Adipocyte (in vitro differentiated cells): Measurements from ENCODE around the gene TSHZ3.

Experiments
- DNase-seq: peaks from one replicate; pipeline ENCODE4 v3.0.0-alpha.2; 2015; ENCODE audit warnings: low read depth
- H3K27me3 ChIP-seq: replicated peaks from 2 replicates; pipeline ENCODE4 v1.7.0; 2013; ENCODE audit warnings: mild to moderate bottlenecking, low read length, moderate library complexity; ENCODE audit not compliant: control insufficient read depth, insufficient read depth
- H3K36me3 ChIP-seq: 2 replicates; pipeline ENCODE4 v1.7.0; 2013; ENCODE audit warnings: low read length, mild to moderate bottlenecking, moderate library complexity; ENCODE audit not compliant: control insufficient read depth, insufficient read depth, severe bottlenecking
- H3K4me1 ChIP-seq: 2 replicates; pipeline ENCODE4 v1.7.0; 2013; ENCODE audit warnings: mild to moderate bottlenecking, low read length, moderate library complexity; ENCODE audit not compliant: control insufficient read depth, insufficient read depth
- H3K4me3 ChIP-seq: 2 replicates; pipeline ENCODE4 v1.7.0; 2013; ENCODE audit warnings: mild to moderate bottlenecking, low read length, moderate library complexity
- H3K9ac ChIP-seq: 2 replicates; pipeline ENCODE4 v1.7.0; 2013; ENCODE audit warnings: mild to moderate bottlenecking, low read length, moderate library complexity
- H3K9me3 ChIP-seq: 2 replicates; pipeline ENCODE4 v1.7.0; 2013; ENCODE audit warnings: mild to moderate bottlenecking, low read length, moderate library complexity; ENCODE audit not compliant: control insufficient read depth

TSHZ3 gene

DNA sequence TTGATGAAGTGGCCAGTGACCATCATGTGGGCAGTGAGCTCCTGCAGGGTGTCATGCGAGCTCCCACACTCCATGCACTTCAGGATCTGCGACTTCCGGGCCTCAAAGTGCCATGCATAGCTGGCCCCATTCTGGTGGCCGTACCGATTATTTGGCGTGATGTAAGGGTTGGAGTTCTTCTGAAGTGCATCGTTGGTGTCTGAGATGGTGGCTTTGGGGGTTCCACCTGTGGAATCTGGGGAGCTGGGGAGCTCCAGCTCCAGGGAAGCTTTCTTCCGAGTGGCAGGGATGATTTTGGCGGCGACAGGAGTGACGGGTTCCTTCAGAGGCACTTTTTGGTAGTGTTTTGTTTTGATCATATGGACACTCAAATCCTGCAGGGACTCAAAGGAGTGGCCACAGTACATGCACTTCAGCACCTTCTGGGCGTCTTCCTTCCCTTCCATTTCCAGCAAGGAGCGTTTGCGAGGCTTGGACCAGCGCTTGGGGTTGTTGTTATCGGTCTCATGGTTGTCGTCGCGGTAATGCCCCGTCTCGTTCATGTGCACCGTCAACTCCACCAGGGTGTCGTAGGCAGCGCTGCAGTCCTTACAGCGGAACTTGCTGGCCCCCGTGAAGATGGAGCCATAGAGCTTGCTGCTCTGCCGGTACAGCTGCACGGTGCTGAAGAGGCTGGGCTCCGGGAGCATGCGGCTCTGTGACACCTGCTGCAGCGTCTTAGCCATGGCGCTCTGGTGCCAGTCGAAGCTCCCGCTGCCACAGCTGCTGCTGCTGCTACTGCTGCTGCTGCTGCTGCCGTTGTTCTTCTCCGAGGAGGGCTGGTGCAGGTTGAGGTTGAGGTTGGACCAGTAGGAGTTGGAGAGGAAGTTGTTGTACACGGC is 70.4 kb downstream of the TSHZ3 start:
- no peaks in the 10 kb centered on the region for H3K9me3 ChIP-seq
- H3K4me1 ChIP-seq = no peaks in the 10 kb centered on the region
- H3K9ac ChIP-seq = no peak overlapping the region
- peaks cover 34% of the 10 kb centered on the region for H3K36me3 ChIP-seq
- no peak overlapping the region for H3K4me3 ChIP-seq
- H3K27me3 ChIP-seq = no peaks in the 10 kb centered on the region
- DNase-seq = no peak

DNA sequence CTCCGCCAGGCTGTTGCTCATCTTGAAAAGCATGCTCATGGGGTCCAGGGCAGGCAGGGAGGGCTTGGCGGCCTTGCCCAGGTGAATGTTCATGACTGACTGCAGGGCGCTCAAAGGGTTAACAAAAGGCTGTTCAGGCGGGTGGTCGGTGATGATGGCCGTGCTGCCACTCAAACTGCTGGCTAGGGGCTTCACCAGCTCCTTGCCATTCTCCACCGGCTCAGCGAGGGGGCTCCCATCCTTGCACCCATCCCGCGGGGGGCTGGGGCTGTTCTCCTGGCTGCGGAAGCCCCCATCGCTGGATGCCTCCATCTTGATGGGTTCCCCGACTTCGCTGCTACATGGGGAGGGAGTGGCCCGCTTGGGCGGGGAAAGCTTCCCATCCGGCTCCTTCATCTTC is 71.7 kb downstream of the TSHZ3 start:
- DNase-seq = no peak
- H3K36me3 ChIP-seq = peaks cover 34% of the 10 kb centered on the region
- no peak overlapping the region for H3K9ac ChIP-seq
- no peak overlapping the region for H3K4me3 ChIP-seq
- no peaks in the 10 kb centered on the region for H3K9me3 ChIP-seq
- H3K4me1 ChIP-seq = no peaks in the 10 kb centered on the region
- no peaks in the 10 kb centered on the region for H3K27me3 ChIP-seq

DNA sequence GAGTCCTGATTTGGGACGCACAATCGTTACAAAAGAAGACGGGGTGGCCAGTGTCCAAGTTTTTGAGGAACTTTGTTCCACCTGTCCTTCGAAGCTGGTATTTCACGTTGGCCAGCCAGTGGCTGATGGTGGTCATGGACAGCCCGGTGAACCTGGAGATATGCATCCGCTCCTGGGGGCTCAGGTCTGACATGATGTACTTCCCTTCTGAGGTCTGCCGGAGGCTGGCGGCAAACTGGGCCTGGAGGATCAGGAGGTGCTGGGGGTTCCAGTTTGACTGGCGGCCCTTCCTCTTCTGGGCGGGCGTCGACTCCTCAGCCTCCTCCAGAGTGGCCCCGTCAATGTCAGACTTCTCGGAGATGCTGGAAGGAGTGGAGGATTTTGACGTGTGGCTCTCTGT is 72.4 kb downstream of the TSHZ3 start:
- Histone ChIP-seq H3K9ac (no peak overlapping the region), H3K27me3 (no peaks in the 10 kb centered on the region), H3K4me3 (no peak overlapping the region), H3K36me3 (peaks cover 34% of the 10 kb centered on the region), H3K4me1 (no peaks in the 10 kb centered on the region), H3K9me3 (no peaks in the 10 kb centered on the region)
- DNase-seq = no peak

DNA sequence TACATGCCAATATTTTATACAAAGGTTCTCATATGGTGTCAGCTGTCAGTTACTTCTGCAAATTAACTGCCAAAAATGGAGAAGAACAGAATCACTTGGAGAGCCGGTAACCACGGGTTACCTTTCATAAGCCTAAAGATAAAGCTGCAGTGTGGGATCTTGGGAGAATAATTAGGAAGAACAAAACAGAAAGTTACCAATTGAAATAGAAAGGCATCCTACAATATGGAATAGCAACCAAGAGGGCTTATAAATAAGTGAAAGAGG is 74.2 kb downstream of the TSHZ3 start:
- Histone ChIP-seq H3K27me3 (no peaks in the 10 kb centered on the region), H3K36me3 (peaks cover 34% of the 10 kb centered on the region), H3K9me3 (no peaks in the 10 kb centered on the region), H3K4me3 (no peak overlapping the region), H3K4me1 (peaks cover 16% of the 10 kb centered on the region), H3K9ac (no peak overlapping the region)
- no peak for DNase-seq

DNA sequence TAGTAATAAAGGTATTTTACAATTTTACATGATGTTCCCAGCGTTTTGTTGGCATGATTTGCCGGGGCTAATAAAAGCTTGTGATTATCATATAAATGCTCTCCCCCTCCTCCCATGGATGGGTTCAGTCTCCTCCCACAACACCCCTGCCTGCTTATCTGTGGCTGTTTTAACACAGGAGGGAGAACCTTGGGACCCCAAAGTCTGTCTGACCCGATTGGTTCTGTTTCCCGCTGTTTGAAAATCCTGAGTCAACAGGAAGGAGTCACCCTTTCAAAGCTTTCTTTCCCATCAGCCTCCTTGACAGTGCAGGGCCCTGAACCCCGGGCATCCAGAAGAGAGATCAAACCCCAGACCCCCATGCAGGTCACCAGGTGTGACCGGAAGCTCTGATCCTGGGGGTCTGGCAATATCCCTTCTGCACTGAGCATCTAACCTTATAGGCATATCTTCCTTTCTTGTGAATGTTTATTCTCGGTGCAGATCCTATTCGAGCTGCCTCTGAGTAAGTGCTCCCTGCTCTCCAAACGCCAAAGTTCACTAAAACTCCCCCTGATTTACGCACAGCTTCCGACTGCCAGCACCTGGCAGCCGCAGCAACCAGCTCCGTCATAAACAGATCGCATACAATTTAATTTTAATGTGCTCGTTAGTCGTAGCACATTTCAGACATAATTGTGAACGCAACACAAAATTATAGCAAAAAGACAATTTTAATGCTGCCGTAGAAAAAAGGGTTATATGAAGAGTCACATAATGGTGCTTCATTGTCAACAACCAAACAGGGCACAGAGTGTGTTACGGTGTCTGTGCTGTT is 74.8 kb downstream of the TSHZ3 start:
- H3K27me3 ChIP-seq = no peaks in the 10 kb centered on the region
- no peaks in the 10 kb centered on the region for H3K9me3 ChIP-seq
- H3K4me1 ChIP-seq = peaks cover 20% of the 10 kb centered on the region
- H3K36me3 ChIP-seq = peaks cover 34% of the 10 kb centered on the region
- no peak overlapping the region for H3K4me3 ChIP-seq
- no peak overlapping the region for H3K9ac ChIP-seq
- DNase-seq = no peak

DNA sequence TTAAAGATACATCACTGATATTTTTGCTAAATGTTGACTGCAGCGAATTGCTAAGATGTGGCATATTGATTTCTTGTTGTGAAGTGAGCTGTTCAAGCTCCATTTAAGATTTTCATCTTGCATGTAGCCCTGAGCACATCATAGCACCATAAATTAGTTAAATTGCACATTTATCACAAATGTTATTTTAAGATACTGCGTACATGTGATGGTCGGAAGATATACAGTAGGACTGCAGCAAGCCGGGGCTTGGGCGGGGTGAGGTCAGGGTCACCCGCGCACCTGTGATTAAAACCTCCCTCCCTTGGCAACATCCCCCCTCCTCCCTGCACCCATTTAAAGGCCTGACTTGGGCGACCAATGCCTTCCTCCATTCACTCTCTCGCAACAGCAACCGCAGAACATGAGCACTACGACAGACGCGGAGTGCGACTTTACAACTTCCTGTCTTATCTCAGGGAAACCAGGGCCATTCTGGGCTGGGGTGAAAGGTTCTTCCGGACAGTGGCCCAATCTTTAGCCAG is 76.6 kb downstream of the TSHZ3 start:
- Histone ChIP-seq H3K9ac (no peak overlapping the region), H3K27me3 (no peaks in the 10 kb centered on the region), H3K9me3 (no peaks in the 10 kb centered on the region), H3K4me1 (peaks cover 20% of the 10 kb centered on the region), H3K4me3 (no peak overlapping the region), H3K36me3 (peaks cover 18% of the 10 kb centered on the region)
- no peak for DNase-seq

DNA sequence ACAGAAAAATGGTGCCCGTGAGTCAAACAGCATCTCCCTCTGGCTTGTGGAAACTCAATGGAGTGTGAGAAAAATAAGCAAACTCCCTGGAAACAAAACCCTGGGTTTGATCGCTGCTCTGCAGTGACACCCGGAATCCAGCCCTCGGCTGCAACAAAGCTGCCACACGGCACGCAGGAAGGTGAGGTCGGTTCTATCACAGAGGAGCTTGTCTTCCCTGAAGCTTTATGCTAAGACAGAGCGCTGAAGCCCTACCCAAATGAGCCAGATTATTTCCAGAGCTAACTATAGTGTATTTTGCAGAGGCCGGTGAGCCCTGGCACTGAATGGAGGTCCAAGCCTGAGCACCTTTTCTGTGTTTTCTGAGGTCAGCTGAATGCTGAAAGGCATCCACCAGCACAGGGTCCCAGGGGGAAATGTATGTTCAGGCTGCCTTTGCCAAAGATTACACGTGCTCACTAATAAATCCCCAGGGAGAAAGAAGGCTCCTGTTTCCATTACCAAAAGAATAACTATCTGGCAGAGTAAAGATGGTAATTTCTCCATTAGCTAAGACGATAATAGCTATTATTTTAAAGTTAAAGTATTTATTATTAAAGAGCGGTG is 77.8 kb downstream of the TSHZ3 start:
- Histone ChIP-seq H3K9ac (no peak overlapping the region), H3K4me1 (peaks cover 20% of the 10 kb centered on the region), H3K4me3 (no peak overlapping the region), H3K27me3 (no peaks in the 10 kb centered on the region), H3K9me3 (no peaks in the 10 kb centered on the region), H3K36me3 (peaks cover 9% of the 10 kb centered on the region)
- DNase-seq = no peak

DNA sequence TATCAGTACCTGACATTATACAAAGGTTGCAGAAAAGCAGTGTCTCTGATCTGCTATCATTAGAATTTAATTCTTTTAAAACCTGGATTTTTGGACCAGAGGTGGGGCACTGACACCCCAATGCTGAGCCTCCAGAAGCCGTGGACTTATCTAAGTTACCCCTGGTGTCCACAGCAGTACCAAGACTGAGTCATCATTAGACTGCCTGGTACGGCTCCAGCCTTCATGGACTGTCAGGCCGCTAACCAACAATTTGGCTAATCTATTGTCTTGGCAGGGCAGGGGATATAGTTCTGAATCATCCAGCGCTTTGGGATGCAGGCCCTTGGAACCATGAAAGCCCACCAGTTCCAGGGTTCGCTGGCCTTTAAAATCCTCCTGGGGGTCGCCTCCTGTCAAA is 78.3 kb downstream of the TSHZ3 start:
- no peak for DNase-seq
- peaks cover 20% of the 10 kb centered on the region for H3K4me1 ChIP-seq
- H3K9ac ChIP-seq = no peak overlapping the region
- no peak overlapping the region for H3K4me3 ChIP-seq
- H3K27me3 ChIP-seq = no peaks in the 10 kb centered on the region
- H3K36me3 ChIP-seq = peaks cover 4% of the 10 kb centered on the region
- H3K9me3 ChIP-seq = no peaks in the 10 kb centered on the region

DNA sequence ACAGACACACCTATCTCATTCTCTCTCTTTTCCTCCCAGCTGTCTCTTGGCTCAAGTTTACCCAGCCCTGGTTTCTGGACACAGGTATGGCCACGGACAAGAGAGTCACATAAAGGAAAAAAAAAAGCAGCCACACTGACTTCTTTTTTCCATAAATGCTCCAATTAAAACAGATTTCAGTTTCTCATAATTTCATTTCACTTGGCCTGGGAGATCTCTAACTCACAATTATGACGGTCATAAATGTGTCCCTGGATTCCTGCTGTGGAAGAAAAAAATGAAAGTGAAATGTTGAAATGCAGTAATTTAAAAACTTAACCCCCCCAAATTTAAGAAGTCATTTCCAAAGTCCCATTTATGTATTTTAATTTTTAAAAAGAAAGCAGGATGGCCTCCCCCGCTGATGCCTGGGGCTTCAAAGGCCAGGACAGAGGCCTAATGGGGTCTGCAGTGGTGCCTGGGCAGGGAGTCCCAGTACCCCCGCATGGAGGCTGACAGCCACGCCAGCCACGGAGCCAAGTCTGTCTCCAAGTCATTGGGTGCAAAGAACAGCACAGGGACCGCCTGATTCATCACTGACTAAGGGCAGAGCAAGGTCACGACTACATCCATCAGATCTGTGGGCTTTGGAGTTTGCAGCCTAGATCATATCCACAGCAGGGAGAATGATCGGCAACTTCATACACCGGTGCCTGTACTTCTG is 79.7 kb downstream of the TSHZ3 start:
- Histone ChIP-seq H3K4me1 (peaks cover 20% of the 10 kb centered on the region), H3K36me3 (no peaks in the 10 kb centered on the region), H3K9me3 (no peaks in the 10 kb centered on the region), H3K9ac (no peak overlapping the region), H3K4me3 (no peak overlapping the region), H3K27me3 (no peaks in the 10 kb centered on the region)
- DNase-seq = no peak

DNA sequence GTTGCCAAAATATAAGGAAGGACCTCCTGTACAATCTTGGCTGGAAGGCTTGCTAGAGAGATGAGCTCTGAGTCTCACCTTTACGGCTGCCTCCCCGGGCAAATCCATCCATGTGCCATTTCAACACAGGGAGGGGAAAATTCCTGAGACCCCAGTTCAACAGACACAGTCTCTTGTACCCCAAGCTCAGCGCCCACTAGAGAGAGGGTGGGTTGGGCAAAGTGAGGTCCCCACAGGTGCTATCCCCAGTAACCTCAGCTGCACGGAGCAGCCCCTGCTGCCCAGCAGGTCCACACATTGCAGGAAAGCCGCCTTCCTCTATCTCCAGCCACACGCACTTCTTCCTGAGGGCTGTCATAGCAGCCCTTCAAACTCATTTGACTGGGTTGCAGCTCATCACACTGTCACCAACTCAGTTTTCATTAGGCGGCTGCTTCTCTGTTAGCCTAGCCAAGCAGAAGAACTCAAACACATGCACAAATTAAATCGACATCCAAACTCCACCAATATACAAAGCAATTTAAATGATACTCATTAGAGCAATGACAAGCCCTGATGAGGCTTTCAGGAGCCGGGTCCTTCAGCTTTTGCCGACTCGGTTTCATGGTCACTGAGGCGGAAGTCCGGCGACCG is 80.4 kb downstream of the TSHZ3 start:
- peaks cover 20% of the 10 kb centered on the region for H3K4me1 ChIP-seq
- DNase-seq = no peak
- no peaks in the 10 kb centered on the region for H3K9me3 ChIP-seq
- H3K4me3 ChIP-seq = no peak overlapping the region
- H3K36me3 ChIP-seq = no peaks in the 10 kb centered on the region
- no peaks in the 10 kb centered on the region for H3K27me3 ChIP-seq
- no peak overlapping the region for H3K9ac ChIP-seq
